NCI-H128 (cell line): ENCODE results near the gene SH3GL1.

ENCODE experiments used
- DNase-seq: peaks from one replicate; lab custom pipeline; 2025; ENCODE audit not compliant: unreplicated experiment; lab: John Stamatoyannopoulos, UW

Gene SH3GL1

GRCh38 chr19:4376991-4377781, 23.2 kb downstream of the SH3GL1 start:
- DNase-seq: no peak

- no peak for DNase-seq
These were observed 23.7 kb downstream of the SH3GL1 start for GRCh38 chr19:4376671-4376990.

DNA sequence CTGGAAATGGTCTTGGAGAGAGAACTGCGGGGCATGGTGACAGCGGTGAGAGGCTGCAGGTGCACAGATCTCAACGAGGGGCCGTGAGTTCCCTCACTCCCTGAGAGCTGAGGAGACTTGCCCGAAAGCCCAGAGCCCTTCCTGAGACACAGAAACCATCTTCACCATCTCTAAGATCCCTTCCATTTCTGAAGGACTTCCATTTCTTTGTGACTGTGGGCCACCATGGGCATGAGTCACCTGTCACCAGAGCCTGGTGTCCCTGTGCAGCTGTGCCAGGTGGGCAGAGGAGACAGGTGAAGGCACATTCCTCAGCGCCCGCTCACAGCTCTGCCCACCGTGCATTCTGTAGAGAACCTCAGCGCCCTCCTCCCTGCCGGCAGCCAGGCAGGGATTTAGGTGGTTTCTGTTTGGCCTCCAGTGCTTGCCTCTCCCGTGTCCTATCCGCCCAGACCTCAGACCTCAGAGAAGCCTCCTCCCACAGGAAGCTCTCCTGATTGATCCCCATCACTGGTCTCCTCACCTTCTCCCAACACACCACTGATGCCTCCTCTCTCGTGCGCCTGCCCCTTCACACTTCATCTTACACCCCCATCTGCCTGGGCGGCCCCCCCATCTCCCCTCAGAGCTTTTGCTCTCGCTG, 24.2 kb downstream of the SH3GL1 start:
- no peak for DNase-seq

DNA sequence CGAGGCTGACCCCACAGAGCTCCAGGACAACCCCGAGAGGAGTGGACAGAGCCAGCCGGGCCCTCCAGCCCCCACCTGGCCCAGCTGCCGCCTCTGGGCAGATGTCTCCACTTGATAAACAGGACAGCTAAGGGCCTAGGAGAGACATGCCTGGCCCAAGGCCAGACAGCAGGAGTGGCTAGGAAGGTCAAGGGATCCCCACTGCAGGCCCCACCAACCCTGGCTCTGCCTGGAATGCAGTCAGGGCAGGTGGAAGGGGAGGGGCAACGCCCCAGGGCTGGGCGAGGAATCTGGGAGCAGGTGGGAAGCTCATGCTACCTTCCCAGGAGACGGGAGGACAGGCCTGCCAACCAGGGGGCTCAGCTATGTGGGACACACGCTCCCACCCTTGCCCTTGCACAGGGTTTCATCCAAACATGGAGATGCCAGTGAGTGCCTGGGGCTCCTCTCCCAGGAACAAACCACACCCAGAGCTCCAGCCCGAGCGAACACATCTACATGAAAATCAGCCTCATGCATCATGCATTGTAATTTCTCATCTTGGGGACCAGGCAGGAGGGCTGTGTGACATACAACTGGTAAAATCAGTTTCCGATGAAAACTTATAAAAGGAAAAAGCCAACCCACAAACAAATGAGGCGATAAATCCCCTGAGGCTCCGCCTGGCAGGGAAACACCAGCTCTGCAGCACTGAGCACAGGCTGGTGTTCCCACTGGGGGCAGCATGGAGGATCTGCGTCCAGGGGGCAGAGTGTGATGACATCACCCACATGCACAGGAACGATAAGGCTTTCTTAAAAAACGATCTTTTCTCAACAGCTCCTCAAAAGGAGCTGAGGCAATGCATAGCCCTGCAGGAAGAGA, 25.0 kb downstream of the SH3GL1 start:
- no peak for DNase-seq

DNA sequence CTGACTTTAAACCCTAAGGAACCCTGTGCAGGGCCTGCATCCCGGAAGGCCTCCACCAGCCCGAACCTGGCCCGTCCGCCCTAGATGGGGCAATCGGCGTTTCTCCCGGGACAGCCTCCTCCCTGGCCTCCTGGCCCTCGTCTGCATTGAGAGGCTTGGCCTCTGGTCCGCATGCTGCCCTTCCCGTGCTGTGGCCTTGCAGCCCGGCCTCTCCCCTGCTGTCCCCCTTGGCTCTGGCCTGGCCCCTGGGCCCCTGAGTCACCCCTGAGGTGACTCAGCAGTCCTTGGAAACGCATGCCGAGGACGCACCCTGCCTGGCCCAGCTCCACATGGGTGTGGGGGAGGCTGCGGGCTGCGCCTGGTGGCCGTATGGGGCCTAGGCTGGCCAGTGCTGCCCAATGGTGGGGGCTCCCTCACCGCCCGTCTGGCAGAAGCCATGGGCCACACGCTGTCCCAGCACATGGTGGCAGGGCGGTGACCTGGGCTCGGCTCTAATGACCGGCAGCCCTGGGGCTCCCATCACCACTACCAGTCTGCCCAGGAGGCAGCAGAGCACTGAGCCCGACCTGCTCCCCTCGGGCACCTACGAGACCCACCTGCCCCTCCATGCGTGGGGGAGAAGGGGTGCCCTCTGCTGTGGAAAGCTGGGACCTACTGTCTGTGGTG, 25.7 kb downstream of the SH3GL1 start:
- DNase-seq: no peak

DNA sequence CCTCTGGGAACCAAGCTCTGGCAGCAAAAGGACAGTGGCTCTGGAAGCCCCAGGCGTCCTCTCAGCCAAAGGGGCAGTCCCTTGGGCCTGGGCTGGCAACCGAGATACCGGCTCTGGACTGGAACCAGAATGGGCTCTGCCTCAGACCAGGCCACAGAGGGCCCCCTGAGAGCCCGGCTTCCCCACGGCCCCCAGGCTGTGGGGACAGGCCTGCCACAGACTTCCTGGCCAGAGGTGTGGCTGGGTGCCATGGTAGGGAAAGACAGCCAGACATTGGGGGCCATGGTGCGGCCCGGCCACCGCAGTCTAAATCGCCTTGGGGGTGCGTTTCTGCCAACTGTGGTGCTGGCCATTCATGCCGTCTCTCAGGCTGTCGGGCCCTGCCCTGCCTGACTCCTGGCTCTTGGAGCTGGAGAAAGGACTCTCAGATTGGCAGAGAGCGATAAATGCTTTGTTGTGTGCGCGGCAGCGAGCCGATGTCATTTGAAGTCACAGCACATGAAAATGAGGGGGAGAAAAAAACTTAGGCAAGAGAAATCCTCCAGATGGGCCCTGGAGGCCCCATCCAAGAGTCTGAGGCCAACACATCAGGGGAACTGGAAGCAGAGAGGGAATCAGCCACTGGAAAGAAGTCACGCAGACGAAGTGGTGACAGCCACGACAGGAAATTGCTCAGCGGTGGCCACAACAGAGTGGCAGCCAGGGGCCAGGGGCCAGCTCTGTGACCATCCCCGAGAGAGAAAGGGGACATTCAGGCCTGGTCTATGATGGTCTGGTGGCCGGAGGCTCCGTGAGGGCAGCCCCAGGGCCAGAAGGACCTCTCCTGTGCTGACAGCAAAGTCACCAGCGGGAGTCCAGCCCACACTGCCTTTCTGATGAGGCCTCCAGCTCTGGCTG, 26.5 kb downstream of the SH3GL1 start:
- no peak for DNase-seq

- no peak for DNase-seq
These were observed 27.4 kb downstream of the SH3GL1 start for GRCh38 chr19:4373013-4373367.

GRCh38 chr19:4372165-4373012, 28.0 kb downstream of the SH3GL1 start:
- no peak for DNase-seq

GRCh38 chr19:4371247-4372164, 28.8 kb downstream of the SH3GL1 start:
- no peak for DNase-seq

- no peak for DNase-seq
These were observed 29.8 kb downstream of the SH3GL1 start for GRCh38 chr19:4370418-4371041.

- DNase-seq: no peak
These were observed 30.5 kb downstream of the SH3GL1 start for GRCh38 chr19:4369888-4370260.

DNA sequence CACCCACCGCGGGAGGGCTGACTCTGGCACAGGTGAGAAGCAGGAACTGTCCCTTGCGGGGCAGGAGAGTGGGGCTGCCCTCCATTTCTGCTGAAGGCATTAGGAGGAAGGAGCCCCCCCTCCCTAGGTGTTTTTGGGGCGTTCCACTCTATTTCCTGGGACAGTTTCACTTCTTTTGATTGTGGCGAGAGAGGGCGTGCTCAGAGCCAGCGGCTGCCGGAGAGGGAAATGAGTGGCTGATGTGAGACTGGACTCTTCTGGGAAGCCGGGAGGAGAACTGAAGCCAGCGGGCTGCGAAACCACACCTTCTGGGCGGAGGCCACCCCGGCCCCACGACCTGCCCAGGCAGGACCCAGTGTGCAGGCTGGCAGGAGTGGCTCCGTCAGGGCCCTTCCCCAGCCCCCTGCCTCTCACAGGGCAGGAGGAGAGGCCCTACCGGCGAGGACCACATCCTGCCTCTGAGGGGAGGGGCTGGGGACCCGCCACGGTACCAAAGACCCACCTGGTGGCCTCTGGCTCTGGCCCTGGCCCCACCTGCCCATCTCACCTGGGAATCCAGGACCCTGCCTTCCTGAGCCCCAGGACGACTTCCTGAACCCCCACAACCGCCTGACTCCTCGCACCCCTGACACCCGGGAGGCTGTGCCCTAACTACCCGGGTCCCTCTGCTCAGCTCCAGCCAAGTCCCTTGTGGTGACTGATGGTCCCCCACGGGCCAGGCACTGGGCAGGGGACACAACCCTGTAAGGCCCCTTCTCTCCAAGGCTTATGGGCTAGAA, 31.0 kb downstream of the SH3GL1 start:
- DNase-seq: no peak

- no peak for DNase-seq
These were observed 32.1 kb downstream of the SH3GL1 start for GRCh38 chr19:4368128-4368820.

DNA sequence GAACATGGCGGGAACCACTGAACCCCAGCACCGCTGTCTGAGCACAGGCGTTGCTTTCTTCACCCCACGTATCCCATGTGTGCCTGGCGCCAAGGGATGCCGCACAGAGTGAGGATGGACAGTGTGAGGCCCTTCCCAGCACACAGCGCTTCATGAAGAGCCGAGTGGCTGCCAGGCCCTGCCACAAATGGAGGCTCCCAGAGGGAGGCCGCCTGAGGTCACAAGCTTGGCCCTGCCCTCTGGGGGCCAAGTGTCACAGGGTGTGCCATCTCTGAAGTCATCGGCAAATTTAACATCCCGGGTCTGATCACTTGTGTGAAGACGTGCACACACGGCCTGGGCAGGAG, 32.6 kb downstream of the SH3GL1 start:
- DNase-seq: no peak

- DNase-seq: no peak
These were observed 33.0 kb downstream of the SH3GL1 start for GRCh38 chr19:4367336-4367723.

DNA sequence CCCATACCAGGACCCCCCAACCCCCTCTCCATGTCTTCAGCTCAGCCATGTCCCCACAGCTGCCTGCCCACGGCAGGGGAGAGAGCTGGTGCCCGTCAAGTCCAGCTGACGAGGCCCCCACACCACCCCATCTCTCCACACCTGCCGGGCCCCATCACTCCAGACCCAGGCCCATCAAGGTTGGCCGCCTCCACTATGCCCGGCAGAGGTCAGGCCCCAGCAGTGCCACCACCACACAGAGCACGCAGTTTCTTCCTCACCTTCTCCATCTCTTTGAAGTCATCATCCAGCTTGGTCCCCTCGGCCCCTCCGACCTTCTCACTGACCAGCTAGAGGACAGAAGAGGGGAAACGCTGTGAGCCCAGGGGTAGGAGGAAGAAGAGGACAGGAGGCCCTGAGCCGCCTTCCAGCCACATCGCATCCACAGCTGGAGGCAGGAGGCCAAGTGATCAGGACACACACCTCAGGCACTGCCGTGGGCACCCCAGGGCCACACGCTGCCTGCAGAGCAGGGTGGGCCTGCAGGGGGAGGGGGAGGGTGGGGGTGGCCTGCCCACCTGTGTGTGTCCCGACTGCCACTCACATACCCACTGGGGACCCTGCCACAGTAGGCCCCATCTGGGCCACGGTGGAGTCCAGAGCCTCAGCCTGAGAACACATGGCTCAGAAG, 33.5 kb downstream of the SH3GL1 start:
- DNase-seq: no peak
